PC-9 (cell line): ENCODE results near the gene SMARCD1. TPM values are rescaled to one million over a fixed set of nuclear protein-coding genes. Genes with fewer than 3 reads are reported as not detected.

Experiments used
- Bru-seq: library from RNA; stranded (reverse); fragments of 400-500 nt; gene quantifications from one replicate; lab custom pipeline; 2021; lab: Mats Ljungman, UMichigan
- BruChase-seq, 2 experiments: library from RNA; stranded (reverse); fragments of 400-500 nt; gene quantifications; one replicate each; lab custom pipeline; 2021; lab: Mats Ljungman, UMichigan
- BruUV-seq: library from RNA; stranded (reverse); fragments of 400-500 nt; replicated peaks from 2 replicates; lab custom pipeline; 2021; lab: Mats Ljungman, UMichigan
- CTCF ChIA-PET: fragments of 300-600 bp; sonication (Branson Sonifier 250); formaldehyde crosslinking; loops from one replicate; lab custom pipeline; 2022; ENCODE audit warnings: antibody characterized with exemption; lab: Charles Lee
- POLR2A ChIA-PET: fragments of 300-600 bp; sonication (Branson Sonifier 250); formaldehyde crosslinking; loops from one replicate; lab custom pipeline; 2022; ENCODE audit warnings: antibody characterized with exemption; ENCODE audit not compliant: unreplicated experiment; lab: Charles Lee
- DNase-seq, 2 experiments: peaks; one replicate each; pipeline versions ENCODE4 v3.0.0 to v3.0.0-alpha.2; 2015 to 2022; ENCODE audit warnings: mixed read lengths in 1 of 2
- H2AFZ ChIP-seq: fragments of 200-600 bp; sonication (generic); 2 replicates; pipeline ENCODE4 v1.8.1; 2017; ENCODE audit warnings: antibody characterized with exemption
- H3F3A ChIP-seq: fragments of 200-600 bp; sonication (generic); 2 replicates; pipeline ENCODE4 v1.8.1; 2017; ENCODE audit warnings: antibody characterized with exemption, mild to moderate bottlenecking, low read depth; ENCODE audit not compliant: insufficient read depth
- H3K27ac ChIP-seq: fragments of 200-600 bp; sonication (generic); 2 replicates; pipeline ENCODE4 v1.6.1; 2016; ENCODE audit warnings: mixed run types
- H3K27me3 ChIP-seq: fragments of 200-600 bp; sonication (generic); 2 replicates; pipeline ENCODE4 v1.6.1; 2016; ENCODE audit warnings: low read depth, mixed run types; ENCODE audit not compliant: insufficient read depth
- H3K36me3 ChIP-seq: fragments of 200-600 bp; sonication (generic); 2 replicates; pipeline ENCODE4 v1.6.1; 2016; ENCODE audit warnings: low read depth, mixed run types
- H3K4me1 ChIP-seq: fragments of 200-600 bp; sonication (generic); replicated peaks from 2 replicates; pipeline ENCODE4 v1.6.1; 2016; ENCODE audit warnings: mixed run types; ENCODE audit not compliant: insufficient read depth
- H3K4me2 ChIP-seq: fragments of 200-600 bp; sonication (generic); 2 replicates; pipeline ENCODE4 v1.6.1; 2017; ENCODE audit warnings: mixed run types
- H3K4me3 ChIP-seq: fragments of 200-600 bp; sonication (generic); 2 replicates; pipeline ENCODE4 v1.6.1; 2016; ENCODE audit warnings: mixed run types
- H3K79me2 ChIP-seq: fragments of 200-600 bp; sonication (generic); 2 replicates; pipeline ENCODE4 v1.6.1; 2017; ENCODE audit warnings: low read depth, mixed run types
- H3K9me2 ChIP-seq: fragments of 200-600 bp; sonication (generic); 2 replicates; pipeline ENCODE4 v1.8.1; 2017; ENCODE audit warnings: mild to moderate bottlenecking; ENCODE audit not compliant: insufficient read depth
- H3K9me3 ChIP-seq: fragments of 200-600 bp; sonication (generic); 2 replicates; pipeline ENCODE4 v1.8.1; 2016; ENCODE audit warnings: low read depth; ENCODE audit not compliant: insufficient read depth
- H4K20me1 ChIP-seq: fragments of 200-600 bp; sonication (generic); 2 replicates; pipeline ENCODE4 v1.8.1; 2017; ENCODE audit not compliant: insufficient read depth
- CTCF ChIP-seq: fragments of 200-600 bp; sonication (generic); conservative IDR thresholded peaks from 2 replicates; pipeline ENCODE4 v1.6.1; 2017; ENCODE audit warnings: mixed run types, antibody characterized with exemption, mild to moderate bottlenecking, moderate library complexity
- EZH2 ChIP-seq: fragments of 200-600 bp; sonication (generic); IDR thresholded peaks from 2 replicates; pipeline ENCODE4 v1.8.0; 2017; ENCODE audit warnings: antibody characterized with exemption, low read depth
- intact Hi-C: fragments of 100-400 bp; cut with micrococcal nuclease; formaldehyde crosslinking; loops from one replicate; pipeline ENCODE4 v1.10.0; 2022; ENCODE audit not compliant: unreplicated experiment
- long read RNA-seq: library from polyadenylated mRNA; stranded (forward); transcript quantifications from one replicate; pipeline ENCODE4 v2.0.0, GENCODE V29; 2022
- total RNA-seq: library from RNA; stranded (reverse); gene quantifications from 2 replicates; pipeline ENCODE4 v1.2.3, GENCODE V29; 2021

Gene SMARCD1
- total RNA-seq: 48.8 and 66.7 TPM in 2 replicates
- percentile 82 among the genes with signal in this experiment for Bru-seq, nascent RNA
- percentile 84 among the genes with signal in this experiment for BruChase-seq, experiment 1, labeled RNA remaining after a 2-hour chase
- BruChase-seq, experiment 2, labeled RNA remaining after a 6-hour chase: percentile 94 among the genes with signal in this experiment
- long read RNA-seq, transcript SMARCD1-202 (13 exons, 3,658 nt): major isoform, 5 of 25 reads
- long read RNA-seq, partial matches to known transcripts: 14 of 25 reads
- long read RNA-seq, other reads (novel, unspliced or antisense): 3 of 25 reads

GRCh38 chr12:50084775-50085614 lies at the start of gene SMARCD1:
Gene SMARCD1 (plus strand): TSS chr12:50085342. CDS start chr12:50085370, 28 bp downstream.
- Histone ChIP-seq H4K20me1 (no peaks in the 10 kb centered on the region; the same call in 1 of the 2 replicates), H3K79me2 (peaks cover 12% of the 10 kb centered on the region), H3K4me2 (peak within 1 kb of the TSS; percentile 99), H3F3A (peaks cover 25% of the 10 kb centered on the region), H2AFZ (peak within 1 kb of the TSS; percentile 99), H3K36me3 (peaks cover 9% of the 10 kb centered on the region), H3K27me3 (no peaks in the 10 kb centered on the region), H3K9me2 (no peaks in the 10 kb centered on the region), H3K4me3 (peak within 1 kb of the TSS; percentile 99), H3K27ac (peak within 1 kb of the TSS; percentile 69), H3K4me1 (peaks cover 32% of the 10 kb centered on the region), H3K9me3 (no peaks in the 10 kb centered on the region)
- DNase-seq: peak; percentile 78 to 82
- intact Hi-C loops: loop anchor here (2.0 to 10.0 kb wide), 2 partner anchors 26 to 320 kb away; partner anchors contain the start of gene LARP4
- ChIA-PET CTCF (interaction anchor here (0.6 to 2.5 kb wide), 10 partner anchors 14 to 998 kb away, joined by 3 to 21 read pairs (median 4); partner anchors contain the start of genes COX14, CSRNP2, FAM186A and LIMA1), POLR2A (interaction anchor here (0.5 to 1.0 kb wide), 20 partner anchors 10 to 1267 kb away, joined by 3 to 35 read pairs (median 7); partner anchors contain the start of genes CERS5 and COX14)
- BruUV-seq: TSS peak; percentile 84
- TF ChIP-seq EZH2: no peak
- TF ChIP-seq CTCF: peak; percentile 51; the same call in 1 of the 2 replicates

- CTCF ChIA-PET: interaction anchor here (0.6 to 1.8 kb wide), 4 partner anchors 13 to 195 kb away, joined by 3 to 7 read pairs (median 3); partner anchors contain the start of gene BCDIN3D
- Histone ChIP-seq H3K4me3 (no peak overlapping the region), H4K20me1 (no peaks in the 10 kb centered on the region), H3K36me3 (no peaks in the 10 kb centered on the region), H3K79me2 (no peaks in the 10 kb centered on the region), H3K4me2 (no peak overlapping the region), H2AFZ (no peak overlapping the region), H3K27ac (no peak overlapping the region), H3F3A (no peaks in the 10 kb centered on the region), H3K4me1 (no peaks in the 10 kb centered on the region), H3K9me2 (no peaks in the 10 kb centered on the region), H3K27me3 (no peaks in the 10 kb centered on the region), H3K9me3 (no peaks in the 10 kb centered on the region)
- DNase-seq: no peak
- no peak for TF ChIP-seq CTCF
- no peak for TF ChIP-seq EZH2
- POLR2A ChIA-PET: no interaction called here
- no TSS peak for BruUV-seq
- intact Hi-C loops: no loop called here
Observed at GRCh38 chr12:50038336-50038735, 46.8 kb upstream of the SMARCD1 start.
